GM06990 (cell line): ENCODE measurements around the gene C1QTNF4.
"Not testable (repeated sequence)": the region's sequence is repeated elsewhere in the genome, so short reads cannot be mapped to it uniquely, and the experiment has no call there.

ENCODE experiments used
- DNase-seq: peaks from one replicate; pipeline ENCODE4 v3.0.0-alpha.2; 2011; ENCODE audit not compliant: insufficient read length; ENCODE audit errors: extremely low read depth
- H3K27me3 ChIP-seq: replicated peaks from 2 replicates; pipeline ENCODE4 v1.6.0; 2011; ENCODE audit warnings: low read length; ENCODE audit not compliant: control insufficient read depth, insufficient read depth
- H3K36me3 ChIP-seq: 2 replicates; pipeline ENCODE4 v1.5.1; 2011; ENCODE audit warnings: low read length; ENCODE audit not compliant: control insufficient read depth, insufficient read depth
- H3K4me3 ChIP-seq: replicated peaks from 2 replicates; pipeline ENCODE4 v1.5.1; 2011; ENCODE audit warnings: low read depth, mild to moderate bottlenecking, control low read depth, low read length
- TF ChIP-seq, protein P1 (sequence below): IDR thresholded peaks from 2 replicates; pipeline ENCODE4 v1.5.1; 2011; ENCODE audit warnings: low read length, control low read depth, mild to moderate bottlenecking, inconsistent platforms; ENCODE audit not compliant: insufficient read depth, poor library complexity, severe bottlenecking

C1QTNF4 gene

DNA sequence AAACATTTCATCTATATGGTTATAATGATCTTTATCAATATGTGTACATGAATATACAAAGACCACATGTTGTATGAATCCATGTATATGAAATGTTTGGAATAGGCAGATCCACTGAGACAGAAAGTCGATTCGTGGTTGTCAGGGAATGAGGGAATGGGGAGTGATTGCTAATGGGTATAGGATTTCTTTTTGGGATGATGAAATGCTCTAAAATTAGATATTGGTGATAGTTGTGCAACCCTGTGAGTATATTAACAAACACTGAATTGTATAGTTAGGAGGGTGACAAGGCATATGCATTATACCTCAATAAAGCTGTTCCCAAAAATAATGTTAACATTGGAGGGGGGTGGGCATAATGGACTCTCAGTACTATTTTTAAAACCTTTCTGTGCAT is 33.8 kb downstream of the C1QTNF4 start:
- TF ChIP-seq, protein P1, sequence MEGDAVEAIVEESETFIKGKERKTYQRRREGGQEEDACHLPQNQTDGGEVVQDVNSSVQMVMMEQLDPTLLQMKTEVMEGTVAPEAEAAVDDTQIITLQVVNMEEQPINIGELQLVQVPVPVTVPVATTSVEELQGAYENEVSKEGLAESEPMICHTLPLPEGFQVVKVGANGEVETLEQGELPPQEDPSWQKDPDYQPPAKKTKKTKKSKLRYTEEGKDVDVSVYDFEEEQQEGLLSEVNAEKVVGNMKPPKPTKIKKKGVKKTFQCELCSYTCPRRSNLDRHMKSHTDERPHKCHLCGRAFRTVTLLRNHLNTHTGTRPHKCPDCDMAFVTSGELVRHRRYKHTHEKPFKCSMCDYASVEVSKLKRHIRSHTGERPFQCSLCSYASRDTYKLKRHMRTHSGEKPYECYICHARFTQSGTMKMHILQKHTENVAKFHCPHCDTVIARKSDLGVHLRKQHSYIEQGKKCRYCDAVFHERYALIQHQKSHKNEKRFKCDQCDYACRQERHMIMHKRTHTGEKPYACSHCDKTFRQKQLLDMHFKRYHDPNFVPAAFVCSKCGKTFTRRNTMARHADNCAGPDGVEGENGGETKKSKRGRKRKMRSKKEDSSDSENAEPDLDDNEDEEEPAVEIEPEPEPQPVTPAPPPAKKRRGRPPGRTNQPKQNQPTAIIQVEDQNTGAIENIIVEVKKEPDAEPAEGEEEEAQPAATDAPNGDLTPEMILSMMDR: no peak
- no peaks in the 10 kb centered on the region; the same call in 1 of the 2 replicates for H3K36me3 ChIP-seq
- H3K27me3 ChIP-seq: no peaks in the 10 kb centered on the region
- no peak for DNase-seq
- H3K4me3 ChIP-seq: no peak overlapping the region

DNA sequence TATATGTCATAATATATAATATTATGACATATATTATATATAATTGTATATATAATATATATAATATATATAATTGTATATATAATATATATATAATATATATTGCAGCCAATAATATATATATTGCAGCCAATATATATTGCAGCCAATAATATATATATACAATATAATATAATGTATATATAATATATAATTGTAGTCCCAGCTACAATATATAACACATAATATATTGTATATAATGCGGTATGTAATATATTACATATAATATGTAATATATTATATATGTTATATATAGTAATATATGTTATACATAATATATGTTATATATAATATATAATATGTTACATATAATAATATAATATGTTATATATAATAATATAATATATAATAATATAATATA is 35.5 kb downstream of the C1QTNF4 start:
- H3K27me3 ChIP-seq: no peaks in the 10 kb centered on the region
- H3K36me3 ChIP-seq: no peaks in the 10 kb centered on the region; the same call in 1 of the 2 replicates
- TF ChIP-seq, protein P1: no peak
- H3K4me3 ChIP-seq: no peak overlapping the region
- no peak for DNase-seq

DNA sequence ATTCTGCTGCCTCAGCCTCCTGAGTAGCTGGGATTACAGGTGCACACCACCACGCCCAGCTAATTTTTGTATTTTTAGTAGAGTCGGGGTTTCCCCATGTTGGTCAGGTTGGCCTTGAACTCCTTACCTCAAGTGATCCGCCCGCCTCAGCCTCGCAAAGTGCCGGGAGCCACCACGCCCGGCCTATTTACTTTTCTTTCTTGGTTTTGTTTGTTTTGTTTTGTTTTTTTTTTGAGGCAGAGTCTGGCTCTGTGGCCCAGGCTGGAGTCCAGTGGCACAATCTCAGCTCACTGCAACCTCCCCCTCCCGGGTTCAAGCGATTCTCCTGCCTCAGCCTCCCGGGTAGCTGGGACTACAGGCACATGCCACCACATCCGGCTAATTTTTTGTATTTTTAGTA is 37.2 kb downstream of the C1QTNF4 start:
- not testable (repeated sequence) for DNase-seq, H3K36me3 ChIP-seq, H3K27me3 ChIP-seq, H3K4me3 ChIP-seq

DNA sequence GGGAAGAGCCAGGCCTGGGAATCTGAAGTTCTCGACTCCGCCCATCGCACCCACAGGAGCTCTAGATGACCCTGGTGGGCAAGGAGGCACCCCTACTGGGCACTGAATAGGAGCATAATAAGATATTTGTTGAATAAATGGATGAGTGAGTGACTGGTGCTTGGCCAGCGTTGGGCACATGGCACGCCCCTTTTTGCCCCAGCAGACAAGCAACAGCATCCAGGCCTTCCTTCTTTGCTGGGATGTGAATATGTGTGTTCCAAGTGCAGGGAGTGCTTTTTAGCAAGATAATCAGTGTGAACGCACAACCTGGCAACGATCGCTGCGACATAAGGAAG is 40.8 kb downstream of the C1QTNF4 start:
- H3K27me3 ChIP-seq: no peaks in the 10 kb centered on the region
- peak overlapping the region; percentile 64 for H3K4me3 ChIP-seq
- H3K36me3 ChIP-seq: no peaks in the 10 kb centered on the region
- TF ChIP-seq, protein P1: no peak
- DNase-seq: no peak

DNA sequence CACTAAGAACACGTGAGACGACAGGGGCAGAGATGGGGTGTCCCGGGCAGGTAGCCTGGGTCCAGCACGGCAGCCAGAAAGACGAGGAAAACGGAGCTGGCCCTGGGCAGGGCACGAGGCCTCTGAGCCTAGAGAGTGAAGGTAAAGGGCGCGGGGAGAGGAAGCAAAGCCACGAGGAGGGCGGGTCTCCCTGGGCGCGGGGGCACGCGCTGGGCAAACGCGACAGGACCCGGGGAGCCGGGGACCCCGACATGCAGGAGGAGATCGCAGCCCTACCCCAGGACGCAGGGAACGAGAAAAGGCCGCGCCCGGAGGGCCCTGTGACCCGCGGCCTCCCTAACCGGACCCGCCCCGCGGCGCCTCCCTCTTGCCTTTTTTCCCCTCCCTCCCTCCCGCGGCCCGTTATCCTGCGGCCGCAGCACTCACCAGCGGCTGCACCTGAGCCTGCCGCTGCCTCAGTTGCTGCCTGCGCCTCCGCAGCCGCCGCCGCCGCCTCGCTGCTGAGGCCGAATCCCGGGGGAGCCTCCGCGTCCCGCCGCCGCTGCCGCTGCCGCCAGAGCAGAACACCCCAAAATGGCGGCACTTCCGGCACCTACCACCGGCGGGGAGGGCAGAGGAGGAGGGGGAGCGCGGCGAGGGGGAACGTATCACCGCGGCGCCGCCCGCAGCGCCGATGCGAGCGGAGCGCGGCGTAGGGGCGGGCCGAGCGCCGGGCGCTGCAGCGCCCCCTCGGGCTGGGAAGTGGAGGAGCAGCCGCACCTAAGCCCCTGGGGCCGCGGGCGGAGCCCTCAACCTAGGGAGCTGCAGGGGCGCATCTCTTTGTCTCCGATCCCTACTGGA is 41.4 kb downstream of the C1QTNF4 start, which contains the start of gene CELF1:
Gene CELF1, minus strand, starts transcription at position 567 of the 840 bp plus-strand sequence. CDS start 53,609 bp downstream, outside the sequence.
- peak; percentile 94 for DNase-seq
- H3K36me3 ChIP-seq: no peaks in the 10 kb centered on the region
- TF ChIP-seq, protein P1: peak; percentile 63
- peak within 1 kb of the TSS; percentile 81 for H3K4me3 ChIP-seq
- H3K27me3 ChIP-seq: no peaks in the 10 kb centered on the region

DNA sequence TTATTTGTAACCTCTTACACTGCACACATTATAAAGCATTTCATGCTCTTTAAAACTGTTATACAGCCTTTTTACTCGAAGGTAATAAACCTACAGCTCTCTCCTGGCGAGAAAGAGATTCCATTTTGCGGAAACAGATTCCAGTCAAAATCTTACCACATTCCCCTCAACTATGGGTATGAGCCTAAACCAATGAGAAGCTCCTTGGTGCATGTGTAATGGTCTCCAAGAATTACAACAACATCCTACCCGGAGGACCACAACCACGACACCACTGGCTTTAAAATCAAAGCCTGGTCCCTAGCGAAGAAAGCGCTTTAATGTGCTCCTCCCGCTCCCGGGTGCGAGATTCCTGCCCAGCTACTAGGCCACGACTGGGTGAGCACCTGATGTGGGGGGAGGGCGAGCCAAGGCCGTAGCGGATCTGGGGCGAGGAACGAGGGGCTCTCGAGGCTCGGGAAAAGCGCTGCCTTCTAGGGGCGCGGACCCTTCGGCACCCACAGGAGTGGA is 42.1 kb downstream of the C1QTNF4 start:
- no peaks in the 10 kb centered on the region for H3K36me3 ChIP-seq
- TF ChIP-seq, protein P1: no peak
- DNase-seq: no peak
- peak overlapping the region; percentile 81 for H3K4me3 ChIP-seq
- H3K27me3 ChIP-seq: no peaks in the 10 kb centered on the region
